H9 (cell line): ENCODE results near the gene SLC12A8. TPM values are rescaled to one million over a fixed set of nuclear protein-coding genes. Genes with fewer than 3 reads are reported as not detected.

ENCODE experiments used
- DNase-seq: peaks from one replicate; pipeline ENCODE4 v3.0.0-alpha.2; 2017
- H2AFZ ChIP-seq: one replicate; pipeline ENCODE4 v1.6.1; 2013; ENCODE audit warnings: mild to moderate bottlenecking, low read length, control low read depth, moderate library complexity
- H2AK5ac ChIP-seq: 2 replicates; pipeline ENCODE4 v1.6.1; 2013; ENCODE audit warnings: low read length, control low read depth, mixed read lengths; ENCODE audit not compliant: insufficient read length
- H2BK120ac ChIP-seq: one replicate; pipeline ENCODE4 v1.6.1; 2013; ENCODE audit warnings: low read depth, mild to moderate bottlenecking, low read length, control low read depth, inconsistent platforms; ENCODE audit not compliant: poor library complexity, severe bottlenecking
- H2BK12ac ChIP-seq: 2 replicates; pipeline ENCODE4 v1.6.1; 2013; ENCODE audit warnings: low read length, control low read depth, mixed read lengths, low read depth; ENCODE audit not compliant: insufficient read length
- H2BK15ac ChIP-seq: 2 replicates; pipeline ENCODE4 v1.6.1; 2013; ENCODE audit warnings: low read depth, low read length, control low read depth
- H2BK20ac ChIP-seq: one replicate; pipeline ENCODE4 v1.6.1; 2013; ENCODE audit warnings: low read depth, mild to moderate bottlenecking, low read length, control low read depth, inconsistent platforms; ENCODE audit not compliant: poor library complexity, severe bottlenecking
- H2BK5ac ChIP-seq: 2 replicates; pipeline ENCODE4 v1.6.1; 2013; ENCODE audit warnings: low read length, control low read depth, mixed read lengths; ENCODE audit not compliant: insufficient read length
- H3K14ac ChIP-seq: 2 replicates; pipeline ENCODE4 v1.6.1; 2013; ENCODE audit warnings: low read length, control low read depth; ENCODE audit not compliant: insufficient read depth
- H3K18ac ChIP-seq: 2 replicates; pipeline ENCODE4 v1.6.1; 2013; ENCODE audit warnings: low read depth, mild to moderate bottlenecking, mixed read lengths, low read length, control low read depth; ENCODE audit not compliant: insufficient read length
- H3K23ac ChIP-seq: 2 replicates; pipeline ENCODE4 v1.6.1; 2013; ENCODE audit warnings: low read length, control low read depth, mixed read lengths, low read depth; ENCODE audit not compliant: insufficient read length
- H3K23me2 ChIP-seq: 2 replicates; pipeline ENCODE4 v1.6.1; 2013; ENCODE audit warnings: low read depth, mild to moderate bottlenecking, mixed read lengths, low read length, control low read depth; ENCODE audit not compliant: insufficient read length, poor library complexity, severe bottlenecking
- H3K27ac ChIP-seq: 2 replicates; pipeline ENCODE4 v1.5.1; 2013; ENCODE audit warnings: low read length, control low read depth, mixed read lengths, low read depth; ENCODE audit not compliant: insufficient read length
- H3K27me3 ChIP-seq: 2 replicates; pipeline ENCODE4 v1.6.1; 2013; ENCODE audit warnings: low read length, control low read depth, inconsistent platforms; ENCODE audit not compliant: insufficient read depth
- H3K4ac ChIP-seq: 2 replicates; pipeline ENCODE4 v1.6.1; 2013; ENCODE audit warnings: low read depth, mild to moderate bottlenecking, control low read depth, inconsistent platforms, low read length, moderate library complexity
- H3K4me1 ChIP-seq: 2 replicates; pipeline ENCODE4 v1.6.1; 2013; ENCODE audit warnings: low read length, control low read depth, inconsistent platforms; ENCODE audit not compliant: insufficient read depth
- H3K4me2 ChIP-seq: 2 replicates; pipeline ENCODE4 v1.6.1; 2013; ENCODE audit warnings: low read length, control low read depth, mixed read lengths; ENCODE audit not compliant: insufficient read length, insufficient read depth
- H3K56ac ChIP-seq: 2 replicates; pipeline ENCODE4 v1.6.1; 2013; ENCODE audit warnings: low read depth, mild to moderate bottlenecking, mixed read lengths, low read length, control low read depth; ENCODE audit not compliant: insufficient read length
- H3K79me1 ChIP-seq: 2 replicates; pipeline ENCODE4 v1.6.1; 2013; ENCODE audit warnings: low read depth, mild to moderate bottlenecking, moderate library complexity, low read length, control low read depth, inconsistent platforms; ENCODE audit not compliant: insufficient read depth, poor library complexity, severe bottlenecking
- H3K79me2 ChIP-seq: 2 replicates; pipeline ENCODE4 v1.6.1; 2013; ENCODE audit warnings: low read length, control low read depth, inconsistent platforms; ENCODE audit not compliant: insufficient read depth
- H3K9ac ChIP-seq: 2 replicates; pipeline ENCODE4 v1.6.1; 2013; ENCODE audit warnings: low read length, control low read depth, mixed read lengths; ENCODE audit not compliant: insufficient read length; ENCODE audit errors: extremely low read depth
- H3K9me3 ChIP-seq: one replicate; pipeline ENCODE4 v1.6.1; 2013; ENCODE audit warnings: low read depth, low read length, inconsistent platforms; ENCODE audit not compliant: control insufficient read depth
- H3T11ph ChIP-seq: one replicate; pipeline ENCODE4 v1.6.1; 2013; ENCODE audit warnings: mild to moderate bottlenecking, low read length, control low read depth, inconsistent platforms
- H4K20me1 ChIP-seq: one replicate; pipeline ENCODE4 v1.6.1; 2013; ENCODE audit not compliant: control insufficient read depth, insufficient read length, insufficient read depth
- H4K5ac ChIP-seq: 2 replicates; pipeline ENCODE4 v1.6.1; 2013; ENCODE audit warnings: low read depth, mild to moderate bottlenecking, mixed read lengths, low read length, control low read depth; ENCODE audit not compliant: insufficient read length
- H4K8ac ChIP-seq: replicated peaks from 2 replicates; pipeline ENCODE4 v1.6.1; 2013; ENCODE audit warnings: low read length, control low read depth, mixed read lengths, low read depth; ENCODE audit not compliant: insufficient read length
- H4K91ac ChIP-seq: 2 replicates; pipeline ENCODE4 v1.6.1; 2013; ENCODE audit warnings: low read depth, mild to moderate bottlenecking, moderate library complexity, mixed read lengths, low read length, control low read depth; ENCODE audit not compliant: insufficient read length
- H3K27ac Mint-ChIP-seq, 3 experiments: 2 replicates in 2 of 3; 3 replicates in 1 of 3; pipeline ENCODE4 v1.8.0; 2020 to 2021; ENCODE audit warnings: mixed read lengths in 3 of 3, mild to moderate bottlenecking in 1 of 3, moderate library complexity in 1 of 3
- H3K27me3 Mint-ChIP-seq: 2 replicates; pipeline ENCODE4 v1.8.0; 2021; ENCODE audit warnings: low read depth, mild to moderate bottlenecking, moderate library complexity, mixed read lengths
- H3K36me3 Mint-ChIP-seq, 3 experiments: 2 replicates in 2 of 3; 3 replicates in 1 of 3; pipeline ENCODE4 v1.8.0; 2020 to 2021; ENCODE audit warnings: low read depth in 3 of 3, mixed read lengths in 3 of 3; ENCODE audit not compliant: insufficient read depth in 1 of 3
- H3K4me1 Mint-ChIP-seq, 2 experiments: 2 replicates each; pipeline ENCODE4 v1.8.0; 2020; ENCODE audit warnings: mixed read lengths in 2 of 2
- H3K4me3 Mint-ChIP-seq, 2 experiments: 2 replicates in 1 of 2; 3 replicates in 1 of 2; pipeline ENCODE4 v1.8.0; 2020 to 2021; ENCODE audit warnings: mild to moderate bottlenecking in 2 of 2, mixed read lengths in 2 of 2, moderate library complexity in 1 of 2
- H3K9me3 Mint-ChIP-seq, 2 experiments: 2 replicates in 1 of 2; 3 replicates in 1 of 2; pipeline ENCODE4 v1.8.0; 2020; ENCODE audit warnings: mild to moderate bottlenecking in 2 of 2, mixed read lengths in 2 of 2, moderate library complexity in 1 of 2
- WGBS: extraction: QIAGEN DNeasy Blood & Tissue Kit; methylation state at CpG from one replicate; pipeline ENCODE4 v1.1.7; 2013; ENCODE audit warnings: missing lambda C conversion rate, low lambda C conversion rate, mixed read lengths; ENCODE audit not compliant: insufficient read length; ENCODE audit errors: extremely low coverage; 5-methylcytosine and 5-hydroxymethylcytosine counted together
- total RNA-seq: library from RNA; stranded (reverse); gene quantifications from 2 replicates; pipeline ENCODE4 v1.2.1, GENCODE V29; 2021
- TF ChIP-seq, protein P1 (sequence below): fragments of 200-600 bp; sonication (generic); conservative IDR thresholded peaks from 3 replicates; pipeline ENCODE4 v1.8.0; 2021; ENCODE audit warnings: antibody characterized with exemption, mild to moderate bottlenecking

Gene SLC12A8
- total RNA-seq, 1 experiment from 2014 or later = 8.2 TPM

DNA sequence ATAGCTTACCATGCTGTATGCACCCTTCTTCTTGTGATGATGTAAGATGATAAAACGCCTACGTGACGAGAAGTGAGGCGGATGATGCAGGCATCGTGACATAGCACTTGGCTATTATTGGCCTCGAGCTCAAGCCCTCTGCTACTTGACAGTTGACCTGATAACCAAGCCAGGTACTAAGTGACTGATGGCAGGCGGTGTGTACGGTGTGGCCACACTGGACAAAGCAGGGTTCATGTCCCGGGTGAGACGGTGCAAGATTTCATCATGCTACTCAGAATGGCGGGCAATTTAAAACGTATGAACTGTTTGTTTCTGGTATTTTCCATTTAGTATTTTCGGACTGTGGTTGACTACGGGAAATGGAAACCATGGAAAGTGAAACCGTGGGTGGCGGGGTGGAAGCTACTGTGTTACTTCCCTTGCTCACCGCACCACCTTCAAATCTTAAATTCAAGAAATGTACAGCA lies 57.7 kb downstream of the SLC12A8 start:
- no peak overlapping the region; a peak in 1 of 5 replicates for H3K4me3 Mint-ChIP-seq
- no peaks in the 10 kb centered on the region for H3K79me1 ChIP-seq
- no peaks in the 10 kb centered on the region for H4K20me1 ChIP-seq
- 0 out of 2 replicates have a peak overlapping the region, but pooled peaks have one; percentile 98 for H2BK15ac ChIP-seq
- H4K91ac ChIP-seq = no peak overlapping the region
- H3K27ac ChIP-seq = no peak overlapping the region
- no peak for DNase-seq
- peaks cover 42 to 44% of the 10 kb centered on the region in 2 experiments for H3K4me1 Mint-ChIP-seq
- no CpG with 5 or more reads among the region's 17 CpGs for WGBS
- H3K9me3 Mint-ChIP-seq = no peaks in the 10 kb centered on the region
- no peak overlapping the region for H2AK5ac ChIP-seq
- H4K8ac ChIP-seq = no peak overlapping the region
- H3T11ph ChIP-seq = no peak overlapping the region
- no peak overlapping the region for H3K14ac ChIP-seq
- H3K9me3 ChIP-seq = no peaks in the 10 kb centered on the region
- H3K36me3 Mint-ChIP-seq = no peaks in the 10 kb centered on the region; a peak in 1 of 7 replicates
- no peak overlapping the region; the same call in 1 of the 2 replicates for H3K4ac ChIP-seq
- H3K23ac ChIP-seq = no peak overlapping the region
- H3K27me3 ChIP-seq = no peaks in the 10 kb centered on the region
- TF ChIP-seq, protein P1, sequence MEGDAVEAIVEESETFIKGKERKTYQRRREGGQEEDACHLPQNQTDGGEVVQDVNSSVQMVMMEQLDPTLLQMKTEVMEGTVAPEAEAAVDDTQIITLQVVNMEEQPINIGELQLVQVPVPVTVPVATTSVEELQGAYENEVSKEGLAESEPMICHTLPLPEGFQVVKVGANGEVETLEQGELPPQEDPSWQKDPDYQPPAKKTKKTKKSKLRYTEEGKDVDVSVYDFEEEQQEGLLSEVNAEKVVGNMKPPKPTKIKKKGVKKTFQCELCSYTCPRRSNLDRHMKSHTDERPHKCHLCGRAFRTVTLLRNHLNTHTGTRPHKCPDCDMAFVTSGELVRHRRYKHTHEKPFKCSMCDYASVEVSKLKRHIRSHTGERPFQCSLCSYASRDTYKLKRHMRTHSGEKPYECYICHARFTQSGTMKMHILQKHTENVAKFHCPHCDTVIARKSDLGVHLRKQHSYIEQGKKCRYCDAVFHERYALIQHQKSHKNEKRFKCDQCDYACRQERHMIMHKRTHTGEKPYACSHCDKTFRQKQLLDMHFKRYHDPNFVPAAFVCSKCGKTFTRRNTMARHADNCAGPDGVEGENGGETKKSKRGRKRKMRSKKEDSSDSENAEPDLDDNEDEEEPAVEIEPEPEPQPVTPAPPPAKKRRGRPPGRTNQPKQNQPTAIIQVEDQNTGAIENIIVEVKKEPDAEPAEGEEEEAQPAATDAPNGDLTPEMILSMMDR = no peak
- H3K23me2 ChIP-seq = no peaks in the 10 kb centered on the region
- no peak overlapping the region for H2BK20ac ChIP-seq
- H2BK120ac ChIP-seq = no peak overlapping the region
- no peaks in the 10 kb centered on the region for H3K79me2 ChIP-seq
- no peak overlapping the region for H2AFZ ChIP-seq
- H3K56ac ChIP-seq = no peak overlapping the region
- no peak overlapping the region for H4K5ac ChIP-seq
- H3K27ac Mint-ChIP-seq = peak overlapping the region; percentile 22 to 84 (median 44); a peak in 5 of 7 replicates
- no peak overlapping the region for H3K4me2 ChIP-seq
- H3K18ac ChIP-seq = no peak overlapping the region
- no peak overlapping the region for H2BK12ac ChIP-seq
- H3K9ac ChIP-seq = no peak overlapping the region
- no peaks in the 10 kb centered on the region; the same call in 1 of the 2 replicates for H3K27me3 Mint-ChIP-seq
- no peak overlapping the region for H2BK5ac ChIP-seq
- H3K4me1 ChIP-seq = no peaks in the 10 kb centered on the region; the same call in 1 of the 2 replicates
